ENCODE results near the gene PPP1R14D.

- TF ChIP-seq EZH2phosphoT487 (conservative IDR thresholded peaks at IDR 0.05; ENCODE audit: low read length) (no peak), CTCF (IDR thresholded peaks at IDR 0.05; ENCODE audit: insufficient read depth, low read length, poor library complexity, severe bottlenecking) (no peak)
These were observed 57.3 kb downstream of the PPP1R14D start for GRCh38 chr15:40771242-40771641.

Data from SU-DHL-6 (cell line).